ENCODE measurements around the gene ZBTB16. TPM values are rescaled to one million over a fixed set of nuclear protein-coding genes. Genes with fewer than 3 reads are reported as not detected.

ZBTB16 gene
- total RNA-seq, 1 experiment from 2014 or later, result 0.21 TPM

DNA sequence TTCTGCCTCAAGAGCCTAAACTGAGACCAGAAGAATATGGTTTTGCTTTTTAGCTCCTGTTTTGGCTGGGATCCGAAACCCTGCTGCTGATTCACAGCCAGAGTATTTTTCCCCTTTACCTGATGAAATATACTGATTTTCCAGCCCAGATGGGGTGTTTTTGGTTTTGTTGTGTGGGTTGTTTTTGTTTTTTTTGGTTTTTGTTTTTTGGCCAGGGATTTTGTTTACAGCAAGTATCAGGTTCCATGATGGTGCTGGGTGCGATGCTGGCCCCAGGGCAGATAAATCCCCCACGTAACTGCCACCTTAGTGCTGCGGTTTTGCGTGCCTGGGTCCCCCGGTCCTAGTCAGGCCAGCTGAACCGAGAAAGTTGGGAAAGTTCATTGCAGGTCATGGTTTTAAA, 103.7 kb downstream of the ZBTB16 start:
- ATAC-seq (no peak), DNase-seq (ENCODE audit: low read depth, low spot score) (no peak)
- in situ Hi-C loops (cut with HindIII; ENCODE audit: low pct_unique_long_range_greater_than_20kb, low sequenced_read_pairs), result no loop called here
- BruUV-seq (replicated peaks), result no TSS peak
- POLR2A ChIA-PET, result no interaction called here
- Histone ChIP-seq H3K4me1 (ENCODE audit: control insufficient read depth, insufficient read depth, low read length) (peaks cover 16% of the 10 kb centered on the region), H3K36me3 (ENCODE audit: control insufficient read depth, insufficient read depth, low read length) (no peaks in the 10 kb centered on the region; the same call in 1 of the 2 replicates), H3K27me3 (ENCODE audit: control insufficient read depth, insufficient read depth, low read length) (peaks cover 16% of the 10 kb centered on the region; the same call in 1 of the 2 replicates), H3K27ac (ENCODE audit: low read length) (no peak overlapping the region), H3K4me3 (ENCODE audit: low read depth in 2 of 2, low read length in 2 of 2) (no peak overlapping the region; a peak in 1 of 4 replicates), H3K9me3 (ENCODE audit: control insufficient read depth, insufficient read depth, low read depth, low read length) (no peaks in the 10 kb centered on the region)
- intact Hi-C loops (cut with micrococcal nuclease; ENCODE audit: unreplicated experiment), result no loop called here
- CTCF ChIA-PET, result interaction anchor here (0.6 kb wide), 1 partner anchor 227 kb away, joined by 9 read pairs; no protein-coding TSS in a partner anchor
- TF ChIP-seq SIN3A (IDR thresholded peaks at IDR 0.05; ENCODE audit: borderline replicate concordance, insufficient read depth, low read depth, low read length), result no peak
- no peak for TF ChIP-seq TCF7L2 (IDR thresholded peaks at IDR 0.05; ENCODE audit: low read depth, low read length)
- TF ChIP-seq, protein P1, sequence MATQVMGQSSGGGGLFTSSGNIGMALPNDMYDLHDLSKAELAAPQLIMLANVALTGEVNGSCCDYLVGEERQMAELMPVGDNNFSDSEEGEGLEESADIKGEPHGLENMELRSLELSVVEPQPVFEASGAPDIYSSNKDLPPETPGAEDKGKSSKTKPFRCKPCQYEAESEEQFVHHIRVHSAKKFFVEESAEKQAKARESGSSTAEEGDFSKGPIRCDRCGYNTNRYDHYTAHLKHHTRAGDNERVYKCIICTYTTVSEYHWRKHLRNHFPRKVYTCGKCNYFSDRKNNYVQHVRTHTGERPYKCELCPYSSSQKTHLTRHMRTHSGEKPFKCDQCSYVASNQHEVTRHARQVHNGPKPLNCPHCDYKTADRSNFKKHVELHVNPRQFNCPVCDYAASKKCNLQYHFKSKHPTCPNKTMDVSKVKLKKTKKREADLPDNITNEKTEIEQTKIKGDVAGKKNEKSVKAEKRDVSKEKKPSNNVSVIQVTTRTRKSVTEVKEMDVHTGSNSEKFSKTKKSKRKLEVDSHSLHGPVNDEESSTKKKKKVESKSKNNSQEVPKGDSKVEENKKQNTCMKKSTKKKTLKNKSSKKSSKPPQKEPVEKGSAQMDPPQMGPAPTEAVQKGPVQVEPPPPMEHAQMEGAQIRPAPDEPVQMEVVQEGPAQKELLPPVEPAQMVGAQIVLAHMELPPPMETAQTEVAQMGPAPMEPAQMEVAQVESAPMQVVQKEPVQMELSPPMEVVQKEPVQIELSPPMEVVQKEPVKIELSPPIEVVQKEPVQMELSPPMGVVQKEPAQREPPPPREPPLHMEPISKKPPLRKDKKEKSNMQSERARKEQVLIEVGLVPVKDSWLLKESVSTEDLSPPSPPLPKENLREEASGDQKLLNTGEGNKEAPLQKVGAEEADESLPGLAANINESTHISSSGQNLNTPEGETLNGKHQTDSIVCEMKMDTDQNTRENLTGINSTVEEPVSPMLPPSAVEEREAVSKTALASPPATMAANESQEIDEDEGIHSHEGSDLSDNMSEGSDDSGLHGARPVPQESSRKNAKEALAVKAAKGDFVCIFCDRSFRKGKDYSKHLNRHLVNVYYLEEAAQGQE (IDR thresholded peaks at IDR 0.05; ENCODE audit: insufficient read depth in 1 of 2, low read depth in 2 of 2, low read length in 1 of 2), result no peak
- TF ChIP-seq, protein P2, sequence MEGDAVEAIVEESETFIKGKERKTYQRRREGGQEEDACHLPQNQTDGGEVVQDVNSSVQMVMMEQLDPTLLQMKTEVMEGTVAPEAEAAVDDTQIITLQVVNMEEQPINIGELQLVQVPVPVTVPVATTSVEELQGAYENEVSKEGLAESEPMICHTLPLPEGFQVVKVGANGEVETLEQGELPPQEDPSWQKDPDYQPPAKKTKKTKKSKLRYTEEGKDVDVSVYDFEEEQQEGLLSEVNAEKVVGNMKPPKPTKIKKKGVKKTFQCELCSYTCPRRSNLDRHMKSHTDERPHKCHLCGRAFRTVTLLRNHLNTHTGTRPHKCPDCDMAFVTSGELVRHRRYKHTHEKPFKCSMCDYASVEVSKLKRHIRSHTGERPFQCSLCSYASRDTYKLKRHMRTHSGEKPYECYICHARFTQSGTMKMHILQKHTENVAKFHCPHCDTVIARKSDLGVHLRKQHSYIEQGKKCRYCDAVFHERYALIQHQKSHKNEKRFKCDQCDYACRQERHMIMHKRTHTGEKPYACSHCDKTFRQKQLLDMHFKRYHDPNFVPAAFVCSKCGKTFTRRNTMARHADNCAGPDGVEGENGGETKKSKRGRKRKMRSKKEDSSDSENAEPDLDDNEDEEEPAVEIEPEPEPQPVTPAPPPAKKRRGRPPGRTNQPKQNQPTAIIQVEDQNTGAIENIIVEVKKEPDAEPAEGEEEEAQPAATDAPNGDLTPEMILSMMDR (IDR thresholded peaks at IDR 0.05), result no peak
- no peak for TF ChIP-seq POLR2AphosphoS5 (IDR thresholded peaks at IDR 0.05; ENCODE audit: low read depth, low read length)

DNA sequence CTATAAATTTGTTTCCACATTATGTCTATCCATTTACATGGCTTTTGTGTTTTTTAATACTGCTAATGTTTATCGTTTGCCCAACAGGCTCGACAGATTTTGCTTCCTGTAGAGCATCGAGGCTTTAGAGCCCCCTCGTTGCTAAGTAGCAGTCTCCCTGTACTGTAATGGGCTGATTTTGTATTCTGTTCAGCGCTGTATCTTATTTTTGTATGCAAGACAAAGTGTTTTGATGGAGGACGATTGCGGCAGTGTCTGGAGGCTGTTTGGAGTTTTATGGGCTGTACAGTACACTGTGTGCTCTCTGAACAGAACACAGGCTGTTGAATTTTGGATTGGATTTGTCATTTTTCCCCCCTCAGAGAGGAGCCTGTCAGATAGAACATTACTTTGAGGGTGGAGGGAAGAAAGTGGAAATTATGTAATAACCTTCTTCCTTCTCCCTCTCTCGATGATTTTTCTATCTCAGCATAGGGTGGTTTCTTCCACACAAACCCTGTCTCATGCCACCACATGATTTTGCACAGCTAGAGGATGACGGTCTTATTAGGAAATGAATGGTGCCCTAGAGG, 104.4 kb downstream of the ZBTB16 start:
- in situ Hi-C loops (cut with HindIII; ENCODE audit: low pct_unique_long_range_greater_than_20kb, low sequenced_read_pairs) (no loop called here), intact Hi-C loops (cut with micrococcal nuclease; ENCODE audit: unreplicated experiment) (no loop called here)
- CTCF ChIA-PET, result interaction anchor here (0.6 kb wide), 1 partner anchor 10 kb away, joined by 5 read pairs; no protein-coding TSS in a partner anchor
- ATAC-seq (no peak), DNase-seq (ENCODE audit: low read depth, low spot score) (no peak)
- TF ChIP-seq POLR2AphosphoS5 (IDR thresholded peaks at IDR 0.05; ENCODE audit: low read depth, low read length), result no peak
- TF ChIP-seq, protein P1 (IDR thresholded peaks at IDR 0.05; ENCODE audit: insufficient read depth in 1 of 2, low read depth in 2 of 2, low read length in 1 of 2), result no peak
- TF ChIP-seq SIN3A (IDR thresholded peaks at IDR 0.05; ENCODE audit: borderline replicate concordance, insufficient read depth, low read depth, low read length), result no peak
- TF ChIP-seq TCF7L2 (IDR thresholded peaks at IDR 0.05; ENCODE audit: low read depth, low read length), result no peak
- TF ChIP-seq, protein P2 (IDR thresholded peaks at IDR 0.05), result no peak
- Histone ChIP-seq H3K36me3 (ENCODE audit: control insufficient read depth, insufficient read depth, low read length) (no peaks in the 10 kb centered on the region; the same call in 1 of the 2 replicates), H3K9me3 (ENCODE audit: control insufficient read depth, insufficient read depth, low read depth, low read length) (no peaks in the 10 kb centered on the region), H3K27me3 (ENCODE audit: control insufficient read depth, insufficient read depth, low read length) (peaks cover 18% of the 10 kb centered on the region; the same call in 1 of the 2 replicates), H3K27ac (ENCODE audit: low read length) (no peak overlapping the region), H3K4me3 (ENCODE audit: low read depth in 2 of 2, low read length in 2 of 2) (no peak overlapping the region), H3K4me1 (ENCODE audit: control insufficient read depth, insufficient read depth, low read length) (peaks cover 16% of the 10 kb centered on the region)
- POLR2A ChIA-PET, result no interaction called here
- BruUV-seq (replicated peaks), result no TSS peak

Measured in Panc1 (cell line).